ENCODE data around the gene NOXA1.

The NOXA1 gene

GRCh38 chr9:137441935-137442321 is 18.7 kb downstream of the NOXA1 start:
- TF ChIP-seq, protein P1, sequence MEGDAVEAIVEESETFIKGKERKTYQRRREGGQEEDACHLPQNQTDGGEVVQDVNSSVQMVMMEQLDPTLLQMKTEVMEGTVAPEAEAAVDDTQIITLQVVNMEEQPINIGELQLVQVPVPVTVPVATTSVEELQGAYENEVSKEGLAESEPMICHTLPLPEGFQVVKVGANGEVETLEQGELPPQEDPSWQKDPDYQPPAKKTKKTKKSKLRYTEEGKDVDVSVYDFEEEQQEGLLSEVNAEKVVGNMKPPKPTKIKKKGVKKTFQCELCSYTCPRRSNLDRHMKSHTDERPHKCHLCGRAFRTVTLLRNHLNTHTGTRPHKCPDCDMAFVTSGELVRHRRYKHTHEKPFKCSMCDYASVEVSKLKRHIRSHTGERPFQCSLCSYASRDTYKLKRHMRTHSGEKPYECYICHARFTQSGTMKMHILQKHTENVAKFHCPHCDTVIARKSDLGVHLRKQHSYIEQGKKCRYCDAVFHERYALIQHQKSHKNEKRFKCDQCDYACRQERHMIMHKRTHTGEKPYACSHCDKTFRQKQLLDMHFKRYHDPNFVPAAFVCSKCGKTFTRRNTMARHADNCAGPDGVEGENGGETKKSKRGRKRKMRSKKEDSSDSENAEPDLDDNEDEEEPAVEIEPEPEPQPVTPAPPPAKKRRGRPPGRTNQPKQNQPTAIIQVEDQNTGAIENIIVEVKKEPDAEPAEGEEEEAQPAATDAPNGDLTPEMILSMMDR (IDR thresholded peaks at IDR 0.05) = no peak

GRCh38 chr9:137444106-137444790 is 21.1 kb downstream of the NOXA1 start:
- TF ChIP-seq, protein P1 (IDR thresholded peaks at IDR 0.05) = no peak

DNA sequence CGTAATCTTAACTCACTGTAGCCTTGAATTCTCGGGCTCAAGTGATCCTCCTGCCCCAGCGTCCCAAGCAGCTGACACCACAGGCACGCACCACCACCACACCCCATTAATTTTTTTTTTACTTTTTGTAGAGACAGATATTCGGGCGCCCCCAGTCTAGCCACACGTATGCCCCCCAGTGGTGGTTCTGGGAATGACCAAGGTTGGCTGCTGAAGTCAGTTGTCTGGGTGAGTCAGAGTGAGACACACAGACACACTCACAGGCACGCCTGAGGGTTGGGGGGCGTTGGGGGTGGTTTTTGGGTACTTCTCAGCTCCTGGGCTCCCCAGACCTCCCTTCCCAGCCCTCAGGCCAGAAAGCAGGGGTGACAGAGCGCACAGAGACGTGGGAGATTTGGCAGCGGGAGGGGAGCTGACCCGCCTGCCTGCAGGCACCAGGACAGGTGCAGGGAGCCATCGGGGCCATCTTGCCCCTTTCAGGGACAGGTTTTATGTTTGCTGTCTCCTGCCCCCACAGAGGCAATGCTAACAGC is 22.1 kb downstream of the NOXA1 start:
- TF ChIP-seq, protein P1 (IDR thresholded peaks at IDR 0.05) = peak; percentile 84

- TF ChIP-seq, protein P1 (IDR thresholded peaks at IDR 0.05) = no peak
Measured at GRCh38 chr9:137445930-137446431, 22.8 kb downstream of the NOXA1 start.

- TF ChIP-seq, protein P1 (IDR thresholded peaks at IDR 0.05) = no peak
Measured at GRCh38 chr9:137446851-137447471, 23.8 kb downstream of the NOXA1 start.

- TF ChIP-seq, protein P1 (IDR thresholded peaks at IDR 0.05) = no peak
Measured at GRCh38 chr9:137447722-137448601, 24.8 kb downstream of the NOXA1 start.

GRCh38 chr9:137448602-137448962 is 25.4 kb downstream of the NOXA1 start:
- TF ChIP-seq, protein P1 (IDR thresholded peaks at IDR 0.05) = no peak
